GM21381 (cell line): ENCODE results near the gene ADAMTSL3.
"Not testable (repeated sequence)": the region's sequence is repeated elsewhere in the genome, so short reads cannot be mapped to it uniquely, and the experiment has no call there.

Experiments
- ATAC-seq: cut with Tn5 transposase; IDR thresholded peaks from one replicate; pipeline ENCODE4 v1.9.1; 2021; ENCODE audit warnings: mild to moderate bottlenecking, moderate library complexity; ENCODE audit not compliant: unreplicated experiment

The ADAMTSL3 gene

GRCh38 chr15:83700082-83700481 lies 46.2 kb downstream of the ADAMTSL3 start:
- no peak for ATAC-seq

DNA sequence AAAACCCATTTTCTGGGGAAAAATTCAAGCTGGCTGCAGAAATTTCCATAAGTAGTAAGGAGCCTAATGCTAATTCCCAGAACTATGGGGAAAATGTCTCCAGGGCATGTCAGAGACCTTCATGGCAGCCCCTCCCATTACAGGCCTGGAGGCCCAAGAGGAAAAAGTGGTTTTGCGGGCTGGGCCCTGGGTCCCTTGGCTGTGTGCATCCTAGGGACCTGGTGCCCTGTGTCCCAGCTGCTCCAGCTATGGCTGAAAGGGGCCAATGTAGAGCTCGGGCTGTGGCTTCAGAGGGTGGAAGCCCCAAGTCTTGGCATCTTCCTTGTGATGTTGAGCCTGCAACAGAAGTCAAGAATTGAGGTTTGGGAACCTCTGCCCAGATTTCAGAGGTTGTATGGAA lies 48.4 kb downstream of the ADAMTSL3 start:
- ATAC-seq, result not testable (repeated sequence)

DNA sequence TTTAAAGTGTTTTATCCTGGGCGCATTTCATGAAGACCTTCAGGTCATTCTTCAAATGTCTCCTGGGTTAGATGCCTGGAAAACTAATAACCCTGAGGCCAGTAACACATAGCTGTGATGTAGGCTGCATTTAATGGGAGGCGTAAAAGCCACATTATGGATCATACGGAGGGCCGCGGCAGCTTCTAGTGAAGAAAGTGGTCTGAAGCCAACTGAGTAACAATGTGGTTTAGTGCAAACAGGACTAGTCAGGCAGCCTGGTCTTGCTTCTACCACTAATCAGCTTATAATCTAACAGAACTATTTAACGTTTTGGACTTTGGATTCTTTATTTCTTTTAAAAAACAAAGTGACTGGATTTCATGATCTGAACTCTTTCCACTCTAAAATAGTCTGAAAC lies 54.4 kb downstream of the ADAMTSL3 start:
- ATAC-seq, result no peak

GRCh38 chr15:83709241-83709640 lies 55.3 kb downstream of the ADAMTSL3 start:
- no peak for ATAC-seq

DNA sequence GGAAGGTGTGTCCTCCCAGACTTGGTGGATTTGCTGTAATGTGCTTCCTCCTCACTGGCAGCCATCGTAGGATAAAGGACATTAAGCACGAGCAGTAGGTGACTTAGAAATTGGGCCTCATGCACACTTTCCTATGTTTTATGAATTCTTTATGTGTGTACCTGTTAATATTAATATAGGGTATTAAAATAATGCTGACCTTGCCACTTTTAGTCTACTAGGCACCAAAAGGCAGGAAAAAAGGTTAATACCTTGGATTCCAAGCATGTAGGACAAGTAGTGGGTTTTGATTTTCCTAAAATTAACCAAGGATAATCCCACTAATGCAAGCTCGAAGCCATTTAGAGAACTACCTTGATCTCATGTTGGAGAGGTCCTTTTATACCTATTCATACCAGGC lies 55.9 kb downstream of the ADAMTSL3 start:
- no peak for ATAC-seq

DNA sequence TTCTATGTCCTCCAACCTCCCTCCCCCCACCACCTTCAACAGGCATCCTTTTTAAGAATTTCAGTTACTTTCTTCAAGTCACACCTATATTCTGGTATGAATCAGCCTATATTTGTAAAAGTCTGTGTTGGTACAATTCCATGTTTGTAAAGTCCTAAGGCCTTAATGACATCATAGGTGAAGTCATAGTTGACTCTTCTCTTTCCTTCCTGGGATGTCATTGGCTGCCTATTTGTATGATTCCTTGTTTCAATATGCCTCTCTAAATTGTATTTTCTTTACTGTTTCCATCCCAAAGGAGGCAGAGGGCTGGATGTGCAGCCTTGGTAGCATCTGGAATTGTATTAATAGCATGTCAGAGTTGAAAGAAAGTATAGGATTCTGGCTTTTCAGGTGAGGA lies 56.5 kb downstream of the ADAMTSL3 start:
- ATAC-seq, result no peak

- no peak for ATAC-seq
These were observed 57.3 kb downstream of the ADAMTSL3 start for GRCh38 chr15:83711236-83711635.

GRCh38 chr15:83713242-83713641 lies 59.3 kb downstream of the ADAMTSL3 start:
- no peak for ATAC-seq

GRCh38 chr15:83714939-83715628 lies 61.2 kb downstream of the ADAMTSL3 start:
- ATAC-seq, result no peak

DNA sequence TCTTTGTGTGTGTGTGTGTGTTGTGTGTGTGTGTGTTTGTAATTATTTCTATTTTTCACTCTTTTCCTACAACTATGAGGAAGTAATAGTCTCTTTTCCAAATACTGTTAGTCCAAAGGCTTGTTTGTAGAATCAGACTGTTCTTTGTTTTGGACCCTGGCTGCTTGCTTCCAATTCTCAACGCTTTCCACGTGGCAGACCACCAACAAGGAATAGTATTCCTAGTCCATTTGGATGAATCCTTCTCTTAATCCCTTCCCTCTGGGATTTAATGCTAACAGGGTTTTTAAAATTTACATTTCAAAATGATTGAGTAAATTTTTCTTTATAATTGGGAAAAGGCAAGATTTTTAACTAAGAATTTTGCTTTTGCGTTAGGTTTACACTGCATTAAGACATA lies 62.7 kb downstream of the ADAMTSL3 start:
- no peak for ATAC-seq

DNA sequence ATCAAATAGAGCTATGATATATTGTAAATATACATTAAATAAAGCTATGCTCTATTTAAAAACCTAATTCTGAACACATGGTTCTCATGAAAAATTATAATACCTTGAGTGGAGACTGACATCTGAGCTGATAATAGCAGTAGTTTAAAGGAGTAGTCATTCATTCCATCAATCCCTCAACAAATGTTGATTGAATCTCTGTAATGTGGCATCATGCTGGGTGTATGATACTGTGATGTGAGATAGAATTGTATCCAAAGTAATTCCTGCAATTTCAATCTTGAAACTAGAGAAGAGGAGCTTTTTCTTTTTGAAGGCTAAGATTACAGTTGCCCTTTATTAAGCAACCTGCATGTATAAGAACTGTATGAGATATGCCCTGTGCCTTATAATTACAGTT lies 63.1 kb downstream of the ADAMTSL3 start:
- no peak for ATAC-seq

GRCh38 chr15:83720468-83720867 lies 66.5 kb downstream of the ADAMTSL3 start:
- no peak for ATAC-seq

DNA sequence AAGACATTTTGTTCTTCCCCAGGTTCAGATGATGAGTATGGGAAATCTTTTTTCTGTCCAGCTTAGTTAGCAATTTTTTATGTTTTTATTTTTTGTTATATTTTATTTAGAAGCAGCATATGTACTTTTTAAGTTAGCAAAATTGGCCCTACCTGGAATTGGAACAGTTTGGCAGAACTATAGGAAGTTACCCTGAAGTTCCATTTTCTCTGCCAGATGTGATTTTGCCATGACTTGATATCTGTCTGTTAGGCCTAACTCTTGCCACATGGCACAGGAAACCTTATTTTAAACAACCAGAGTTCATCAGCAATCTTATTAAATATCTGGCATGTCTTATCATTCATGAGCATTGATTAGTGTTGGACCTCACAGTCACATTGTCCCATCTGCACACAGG lies 67.1 kb downstream of the ADAMTSL3 start:
- ATAC-seq, result no peak

GRCh38 chr15:83721981-83722380 lies 68.1 kb downstream of the ADAMTSL3 start:
- no peak for ATAC-seq

- ATAC-seq, result no peak
These were observed 69.3 kb downstream of the ADAMTSL3 start for GRCh38 chr15:83723216-83723615.

DNA sequence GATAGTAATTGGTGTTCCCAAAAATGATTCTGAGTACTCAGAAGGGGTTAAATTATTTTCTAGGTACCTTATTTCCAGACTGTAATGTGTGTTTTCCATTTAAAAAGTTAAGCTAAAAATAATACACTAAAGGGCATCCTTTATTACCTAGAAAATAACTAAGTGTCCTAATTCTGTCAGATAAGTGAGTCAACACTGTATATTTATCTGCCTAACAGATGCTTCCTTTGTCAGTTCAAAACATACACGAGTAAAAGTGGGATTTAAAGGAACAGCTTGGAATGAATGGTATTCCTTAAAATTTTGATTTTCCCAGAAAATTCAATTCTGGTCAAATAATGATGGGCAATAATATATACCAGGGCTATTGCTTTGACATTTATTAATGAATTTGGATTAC lies 78.3 kb downstream of the ADAMTSL3 start:
- no peak for ATAC-seq

GRCh38 chr15:83732770-83733169 lies 78.8 kb downstream of the ADAMTSL3 start:
- ATAC-seq, result no peak

- no peak for ATAC-seq
These were observed 79.3 kb downstream of the ADAMTSL3 start for GRCh38 chr15:83733206-83733605.

GRCh38 chr15:83733691-83734090 lies 79.8 kb downstream of the ADAMTSL3 start:
- ATAC-seq, result no peak

- ATAC-seq, result no peak
These were observed 80.6 kb downstream of the ADAMTSL3 start for GRCh38 chr15:83734487-83734886.

- ATAC-seq, result no peak
These were observed 85.7 kb downstream of the ADAMTSL3 start for GRCh38 chr15:83739629-83740028.

GRCh38 chr15:83745771-83746170 lies 91.8 kb downstream of the ADAMTSL3 start:
- no peak for ATAC-seq

GRCh38 chr15:83746231-83746630 lies 92.3 kb downstream of the ADAMTSL3 start:
- ATAC-seq, result no peak
